GM23248 (cell line): ENCODE data around the gene TPK1.
"Not testable (repeated sequence)": the region's sequence is repeated elsewhere in the genome, so short reads cannot be mapped to it uniquely, and the experiment has no call there.

Experiments
- EZH2 ChIP-seq: fragments of 200-600 bp; sonication (generic); IDR thresholded peaks from 2 replicates; pipeline ENCODE4 v1.6.1; 2018; ENCODE audit warnings: antibody characterized with exemption, mild to moderate bottlenecking; ENCODE audit not compliant: insufficient read depth, poor library complexity, severe bottlenecking
- EZH2phosphoT487 ChIP-seq: fragments of 200-600 bp; sonication (generic); IDR thresholded peaks from 2 replicates; pipeline ENCODE4 v1.6.1; 2018; ENCODE audit warnings: antibody characterized with exemption, moderate library complexity, mild to moderate bottlenecking, low read depth; ENCODE audit not compliant: insufficient read depth

DNA sequence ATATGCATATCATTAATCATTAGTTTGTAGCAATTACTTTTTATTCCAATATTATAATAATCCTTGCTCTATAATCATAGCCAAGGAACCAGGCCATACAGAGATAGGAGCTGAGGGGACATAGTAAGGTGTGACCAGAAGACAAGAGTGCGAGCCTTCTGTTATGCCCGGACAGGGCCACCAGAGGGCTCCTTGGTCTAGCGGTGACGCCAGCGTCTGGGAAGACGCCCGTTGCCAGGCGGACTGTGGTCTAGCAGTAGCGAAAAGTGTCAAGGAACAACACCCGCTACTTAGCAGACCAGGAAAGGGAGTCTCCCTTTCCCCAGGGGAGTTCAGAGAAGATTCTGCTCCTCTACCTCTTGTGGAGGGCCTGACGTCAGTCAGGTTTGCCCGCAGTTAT, 109.0 kb downstream of the TPK1 start:
- TF ChIP-seq EZH2, EZH2phosphoT487: not testable (repeated sequence)
